ENCODE data around the gene KIF18B.
A peak's percentile ranks its signal among the peaks of the same experiment; 100 is the strongest.
"Not testable (repeated sequence)": the region's sequence is repeated elsewhere in the genome, so short reads cannot be mapped to it uniquely, and the experiment has no call there.

The KIF18B gene

GRCh38 chr17:44968225-44969143 is 20.9 kb upstream of the KIF18B start, which contains the start of gene C1QL1:
TSS of gene C1QL1 (minus strand) at chr17:44968303. CDS start at chr17:44968048, 255 bp downstream.
- DNase-seq: peak; percentile 97

GRCh38 chr17:44967907-44968224 is 20.3 kb upstream of the KIF18B start:
- DNase-seq: no peak

- DNase-seq: peak; percentile 58
Observed at GRCh38 chr17:44967026-44967906, 19.7 kb upstream of the KIF18B start.

- no peak for DNase-seq
Observed at GRCh38 chr17:44966348-44967025, 18.9 kb upstream of the KIF18B start.

- DNase-seq: no peak
Observed at GRCh38 chr17:44965481-44966234, 18.1 kb upstream of the KIF18B start.

GRCh38 chr17:44961921-44962350 is 14.4 kb upstream of the KIF18B start:
- no peak for DNase-seq

- DNase-seq: no peak
Observed at GRCh38 chr17:44960691-44961090, 13.1 kb upstream of the KIF18B start.

GRCh38 chr17:44959821-44960531 is 12.4 kb upstream of the KIF18B start:
- no peak for DNase-seq

GRCh38 chr17:44956998-44957981 is 9.7 kb upstream of the KIF18B start:
- no peak for DNase-seq

GRCh38 chr17:44955674-44956425 is 8.3 kb upstream of the KIF18B start:
- no peak for DNase-seq

GRCh38 chr17:44952946-44953475 is 5.4 kb upstream of the KIF18B start:
- no peak for DNase-seq

GRCh38 chr17:44948315-44948795 is 782 bp upstream of the KIF18B start:
- no peak for DNase-seq

GRCh38 chr17:44945652-44946051 is 1.9 kb downstream of the KIF18B start:
- not testable (repeated sequence) for DNase-seq

- no peak for DNase-seq
Observed at GRCh38 chr17:44942456-44942855, 5.1 kb downstream of the KIF18B start.

- DNase-seq: no peak
Observed at GRCh38 chr17:44941712-44942331, 5.8 kb downstream of the KIF18B start.

GRCh38 chr17:44940768-44941167 is 6.8 kb downstream of the KIF18B start:
- DNase-seq: no peak

- no peak for DNase-seq
Observed at GRCh38 chr17:44940317-44940716, 7.3 kb downstream of the KIF18B start.

- no peak for DNase-seq
Observed at GRCh38 chr17:44935116-44935515, 12.5 kb downstream of the KIF18B start.

- no peak for DNase-seq
Observed at GRCh38 chr17:44934745-44935105, 12.8 kb downstream of the KIF18B start.

All from eye (tissue), 1 donor.